ENCODE data around the gene IRF5. TPM values are rescaled to one million over a fixed set of nuclear protein-coding genes. Genes with fewer than 3 reads are reported as not detected.

Gene IRF5
- total RNA-seq, 1 donor from 2014 or later = 29.4 TPM

GRCh38 chr7:128945668-128946366 lies 8.1 kb downstream of the IRF5 start:
- Histone ChIP-seq H3K36me3 (peaks cover 4% of the 10 kb centered on the region), H3K27ac (no peak overlapping the region), H3K9me3 (no peaks in the 10 kb centered on the region), H3K4me3 (no peak overlapping the region), H3K27me3 (no peaks in the 10 kb centered on the region), H3K4me1 (no peaks in the 10 kb centered on the region)
- ATAC-seq = no peak
- DNase-seq = peak; percentile 55
- no peak for TF ChIP-seq CTCF (IDR thresholded peaks at IDR 0.05)
- intact Hi-C loops (cut with DNase I) = no loop called here

- ATAC-seq (peak; percentile 15), DNase-seq (peak; percentile 64)
- TF ChIP-seq CTCF (IDR thresholded peaks at IDR 0.05) = no peak
- H3K27me3 ChIP-seq = no peaks in the 10 kb centered on the region
- H3K36me3 ChIP-seq = peaks cover 15% of the 10 kb centered on the region
- H3K9me3 ChIP-seq = no peaks in the 10 kb centered on the region
- no peak overlapping the region for H3K4me3 ChIP-seq
- H3K4me1 ChIP-seq = no peaks in the 10 kb centered on the region
- H3K27ac ChIP-seq = no peak overlapping the region
- intact Hi-C loops (cut with DNase I) = no loop called here
These were observed 9.5 kb downstream of the IRF5 start for GRCh38 chr7:128946936-128947830.

GRCh38 chr7:128947854-128948253 lies 10.1 kb downstream of the IRF5 start:
- Histone ChIP-seq H3K4me1 (no peaks in the 10 kb centered on the region), H3K36me3 (peaks cover 15% of the 10 kb centered on the region), H3K9me3 (no peaks in the 10 kb centered on the region), H3K27me3 (no peaks in the 10 kb centered on the region), H3K27ac (no peak overlapping the region), H3K4me3 (no peak overlapping the region)
- intact Hi-C loops (cut with DNase I) = no loop called here
- DNase-seq = peak; percentile 46
- no peak for ATAC-seq
- no peak for TF ChIP-seq CTCF (IDR thresholded peaks at IDR 0.05)

- Histone ChIP-seq H3K27ac (no peak overlapping the region), H3K27me3 (no peaks in the 10 kb centered on the region), H3K4me3 (no peak overlapping the region), H3K4me1 (no peaks in the 10 kb centered on the region), H3K36me3 (peaks cover 21% of the 10 kb centered on the region), H3K9me3 (no peaks in the 10 kb centered on the region)
- TF ChIP-seq CTCF (IDR thresholded peaks at IDR 0.05) = no peak
- intact Hi-C loops (cut with DNase I) = no loop called here
- ATAC-seq (peak; percentile 17), DNase-seq (peak; percentile 66)
These were observed 10.7 kb downstream of the IRF5 start for GRCh38 chr7:128948312-128948973.

GRCh38 chr7:128948976-128949760 lies 11.4 kb downstream of the IRF5 start:
- intact Hi-C loops (cut with DNase I) = no loop called here
- DNase-seq (peak; percentile 69), ATAC-seq (peak; percentile 78)
- no peak overlapping the region for H3K27ac ChIP-seq
- no peaks in the 10 kb centered on the region for H3K4me1 ChIP-seq
- no peaks in the 10 kb centered on the region for H3K27me3 ChIP-seq
- no peaks in the 10 kb centered on the region for H3K9me3 ChIP-seq
- TF ChIP-seq CTCF (IDR thresholded peaks at IDR 0.05) = no peak
- peaks cover 28% of the 10 kb centered on the region for H3K36me3 ChIP-seq
- no peak overlapping the region for H3K4me3 ChIP-seq

Data from upper lobe of right lung (tissue), 1 donor.